ENCODE measurements around the gene PSMD5.
A peak's percentile ranks its signal among the peaks of the same experiment; 100 is the strongest.

The PSMD5 gene

GRCh38 chr9:120877276-120878034 lies 34.7 kb upstream of the PSMD5 start:
- TF ChIP-seq CTCF (conservative IDR thresholded peaks at IDR 0.05) (no peak; the same call in 1 of the 2 replicates), ZFX (IDR thresholded peaks at IDR 0.05) (0 out of 2 replicates have a peak, but pooled peaks have one; percentile 18)
- H3K27ac ChIP-seq = peak overlapping the region; percentile 68

GRCh38 chr9:120876842-120877240 lies 34.1 kb upstream of the PSMD5 start, which contains the start of gene PHF19:
Gene PHF19, minus strand, starts transcription at chr9:120877188. Its CDS starts 2,447 bp downstream, at chr9:120874741.
- peak within 1 kb of the TSS; percentile 68 for H3K27ac ChIP-seq
- no peak for TF ChIP-seq ZFX (IDR thresholded peaks at IDR 0.05)
- no peak for TF ChIP-seq CTCF (conservative IDR thresholded peaks at IDR 0.05)

- H3K27ac ChIP-seq = peak overlapping the region; percentile 68
- TF ChIP-seq CTCF (conservative IDR thresholded peaks at IDR 0.05) = no peak
- no peak for TF ChIP-seq ZFX (IDR thresholded peaks at IDR 0.05)
These were observed 33.5 kb upstream of the PSMD5 start for GRCh38 chr9:120875954-120876841.

- H3K27ac ChIP-seq = no peak overlapping the region
- TF ChIP-seq ZFX (IDR thresholded peaks at IDR 0.05) = no peak
- no peak for TF ChIP-seq CTCF (conservative IDR thresholded peaks at IDR 0.05)
These were observed 32.9 kb upstream of the PSMD5 start for GRCh38 chr9:120875643-120875953.

GRCh38 chr9:120875195-120875565 lies 32.5 kb upstream of the PSMD5 start:
- no peak overlapping the region for H3K27ac ChIP-seq

GRCh38 chr9:120874226-120875194 lies 31.8 kb upstream of the PSMD5 start:
- H3K27ac ChIP-seq = no peak overlapping the region
- no peak for TF ChIP-seq ZFX (IDR thresholded peaks at IDR 0.05)
- no peak for TF ChIP-seq CTCF (conservative IDR thresholded peaks at IDR 0.05)

More at GRCh38 chr9:120875195-120875565, 32.5 kb upstream of the PSMD5 start:
- TF ChIP-seq CTCF (conservative IDR thresholded peaks at IDR 0.05) (no peak), ZFX (IDR thresholded peaks at IDR 0.05) (no peak)

All from C4-2B (cell line).